ENCODE results near the gene ZDHHC14. TPM values are rescaled to one million over a fixed set of nuclear protein-coding genes. Genes with fewer than 3 reads are reported as not detected.

ZDHHC14 gene
- total RNA-seq, 1 experiment from 2014 or later, result 1.7 TPM

- DNase-seq, result no peak
- peaks cover 24% of the 10 kb centered on the region for H3K27me3 Mint-ChIP-seq (ENCODE audit: low read depth)
Measured at GRCh38 chr6:157539421-157539822, 158.4 kb downstream of the ZDHHC14 start.

More at GRCh38 chr6:157539421-157539822, 158.4 kb downstream of the ZDHHC14 start:
- H3K27ac Mint-ChIP-seq, result no peak overlapping the region; a peak in 1 of 7 replicates
- Histone ChIP-seq H3K18ac (ENCODE audit: insufficient read length, low read depth, low read length) (no peak overlapping the region), H4K8ac (replicated peaks; ENCODE audit: insufficient read length, low read depth, low read length) (no peak overlapping the region), H3K4me1 (ENCODE audit: insufficient read depth, low read length) (peaks cover 5% of the 10 kb centered on the region; the same call in 1 of the 2 replicates), H2BK5ac (ENCODE audit: insufficient read length, low read length) (no peak overlapping the region), H2BK15ac (ENCODE audit: low read depth, low read length) (no peak overlapping the region), H3K23ac (ENCODE audit: insufficient read length, low read depth, low read length) (no peak overlapping the region), H4K91ac (ENCODE audit: insufficient read length, low read depth, low read length) (no peak overlapping the region), H3K9me3 (ENCODE audit: control insufficient read depth, low read depth, low read length) (no peaks in the 10 kb centered on the region), H3K27me3 (ENCODE audit: insufficient read depth, low read length) (no peaks in the 10 kb centered on the region), H3K79me2 (ENCODE audit: insufficient read depth, low read length) (no peaks in the 10 kb centered on the region), H4K20me1 (ENCODE audit: control insufficient read depth, insufficient read depth, insufficient read length) (no peaks in the 10 kb centered on the region), H3K9ac (ENCODE audit: extremely low read depth, insufficient read length, low read length) (no peak overlapping the region), H3K56ac (ENCODE audit: insufficient read length, low read depth, low read length) (no peak overlapping the region), H3K79me1 (ENCODE audit: insufficient read depth, low read depth, low read length, poor library complexity, severe bottlenecking) (no peaks in the 10 kb centered on the region), H3K4ac (ENCODE audit: low read depth, low read length) (no peak overlapping the region), H3K27ac (ENCODE audit: insufficient read length, low read depth, low read length) (no peak overlapping the region), H3T11ph (ENCODE audit: low read length) (no peak overlapping the region), H4K5ac (ENCODE audit: insufficient read length, low read depth, low read length) (no peak overlapping the region), H2BK120ac (ENCODE audit: low read depth, low read length, poor library complexity, severe bottlenecking) (no peak overlapping the region), H3K4me2 (ENCODE audit: insufficient read depth, insufficient read length, low read length) (no peak overlapping the region), H2AK5ac (ENCODE audit: insufficient read length, low read length) (no peak overlapping the region), H3K14ac (ENCODE audit: insufficient read depth, low read length) (no peak overlapping the region), H2AFZ (ENCODE audit: low read length) (no peak overlapping the region), H2BK12ac (ENCODE audit: insufficient read length, low read depth, low read length) (no peak overlapping the region), H2BK20ac (ENCODE audit: low read depth, low read length, poor library complexity, severe bottlenecking) (no peak overlapping the region), H3K23me2 (ENCODE audit: insufficient read length, low read depth, low read length, poor library complexity, severe bottlenecking) (no peaks in the 10 kb centered on the region)
- TF ChIP-seq CTCF (conservative IDR thresholded peaks at IDR 0.05), result no peak
- H3K36me3 Mint-ChIP-seq (ENCODE audit: insufficient read depth in 1 of 3, low read depth in 3 of 3), result peaks cover 0 to 4% (median 4%) of the 10 kb centered on the region in 3 experiments; a peak in 4 of 7 replicates
- H3K9me3 Mint-ChIP-seq, result no peaks in the 10 kb centered on the region
- no peak overlapping the region for H3K4me3 Mint-ChIP-seq
- WGBS (ENCODE audit: extremely low coverage, insufficient read length, low lambda C conversion rate), result no CpG with 5 or more reads among the region's 10 CpGs
- H3K4me1 Mint-ChIP-seq, result peaks cover 15 to 20% of the 10 kb centered on the region in 2 experiments

Data from H9 (cell line).